Vagina (tissue), 2 donors: Measurements from ENCODE around the gene FRMD6.

Source experiments
- CTCF ChIP-seq, 3 experiments: fragments of 450-650 bp in 2 of 3; fragments of 200-600 bp in 1 of 3; sonication (generic) in 1 of 3; IDR thresholded peaks; one replicate each; pipeline ENCODE4 v1.5.1; 2017 to 2019; ENCODE audit warnings: antibody characterized with exemption in 3 of 3, mild to moderate bottlenecking in 2 of 3, moderate library complexity in 2 of 3
- POLR2A ChIP-seq, 2 donors: fragments of 450-650 bp; IDR thresholded peaks; one replicate each; pipeline ENCODE4 v1.6.1; 2017; ENCODE audit warnings: antibody characterized with exemption in 2 of 2, mild to moderate bottlenecking in 2 of 2, moderate library complexity in 2 of 2
- POLR2AphosphoS5 ChIP-seq, 2 donors: sonication (generic); formaldehyde crosslinking; IDR thresholded peaks; one replicate each; pipeline ENCODE4 v1.9.0; 2017; ENCODE audit warnings: antibody characterized with exemption in 2 of 2, mild to moderate bottlenecking in 2 of 2, low read depth in 1 of 2; ENCODE audit not compliant: insufficient read depth in 1 of 2

- TF ChIP-seq CTCF (IDR thresholded peaks at IDR 0.05), result no peak
- no peak for TF ChIP-seq POLR2A (IDR thresholded peaks at IDR 0.05)
- no peak for TF ChIP-seq POLR2AphosphoS5 (IDR thresholded peaks at IDR 0.05; ENCODE audit: insufficient read depth in 1 of 2, low read depth in 1 of 2)
Observed at GRCh38 chr14:51636109-51636508, 15.6 kb upstream of the FRMD6 start.
